Measurements from ENCODE around the gene ATP2A2.

DNA sequence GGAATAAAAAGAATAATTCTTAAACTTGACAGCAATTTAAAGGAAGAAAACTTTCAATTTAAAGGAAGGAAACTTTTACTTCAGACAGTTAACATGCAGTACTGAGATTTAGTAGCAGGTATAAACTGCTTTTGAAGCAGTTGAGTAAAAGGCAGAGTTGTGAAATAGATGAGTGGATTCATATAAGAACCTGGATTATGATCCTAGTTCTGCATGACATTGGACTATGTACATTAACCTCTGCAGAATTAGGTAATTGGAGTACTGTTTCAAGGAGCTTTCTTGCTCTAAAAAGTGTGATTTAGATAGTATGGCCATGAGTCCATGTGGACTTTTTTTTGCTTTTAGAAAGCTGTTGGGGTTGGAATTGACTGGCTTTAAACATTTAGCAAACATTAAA lies 29.7 kb downstream of the ATP2A2 start:
- TF ChIP-seq POLR2A (IDR thresholded peaks at IDR 0.05; ENCODE audit: low read depth, low read length): no peak
- TF ChIP-seq, protein P1, sequence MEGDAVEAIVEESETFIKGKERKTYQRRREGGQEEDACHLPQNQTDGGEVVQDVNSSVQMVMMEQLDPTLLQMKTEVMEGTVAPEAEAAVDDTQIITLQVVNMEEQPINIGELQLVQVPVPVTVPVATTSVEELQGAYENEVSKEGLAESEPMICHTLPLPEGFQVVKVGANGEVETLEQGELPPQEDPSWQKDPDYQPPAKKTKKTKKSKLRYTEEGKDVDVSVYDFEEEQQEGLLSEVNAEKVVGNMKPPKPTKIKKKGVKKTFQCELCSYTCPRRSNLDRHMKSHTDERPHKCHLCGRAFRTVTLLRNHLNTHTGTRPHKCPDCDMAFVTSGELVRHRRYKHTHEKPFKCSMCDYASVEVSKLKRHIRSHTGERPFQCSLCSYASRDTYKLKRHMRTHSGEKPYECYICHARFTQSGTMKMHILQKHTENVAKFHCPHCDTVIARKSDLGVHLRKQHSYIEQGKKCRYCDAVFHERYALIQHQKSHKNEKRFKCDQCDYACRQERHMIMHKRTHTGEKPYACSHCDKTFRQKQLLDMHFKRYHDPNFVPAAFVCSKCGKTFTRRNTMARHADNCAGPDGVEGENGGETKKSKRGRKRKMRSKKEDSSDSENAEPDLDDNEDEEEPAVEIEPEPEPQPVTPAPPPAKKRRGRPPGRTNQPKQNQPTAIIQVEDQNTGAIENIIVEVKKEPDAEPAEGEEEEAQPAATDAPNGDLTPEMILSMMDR (conservative IDR thresholded peaks at IDR 0.05; ENCODE audit: low read depth, low read length): no peak
- peak; percentile 57; the same call in 1 of the 2 replicates for TF ChIP-seq CEBPB (IDR thresholded peaks at IDR 0.05; ENCODE audit: low read depth, low read length)
- TF ChIP-seq MAFK (IDR thresholded peaks at IDR 0.05; ENCODE audit: low read depth, low read length): no peak
- TF ChIP-seq RAD21 (IDR thresholded peaks at IDR 0.05; ENCODE audit: low read length): no peak
- TF ChIP-seq MXI1 (IDR thresholded peaks at IDR 0.05; ENCODE audit: borderline replicate concordance, low read depth, low read length): no peak
- no peak for TF ChIP-seq CHD1 (IDR thresholded peaks at IDR 0.05; ENCODE audit: low read depth, low read length)
- TF ChIP-seq, protein P2, sequence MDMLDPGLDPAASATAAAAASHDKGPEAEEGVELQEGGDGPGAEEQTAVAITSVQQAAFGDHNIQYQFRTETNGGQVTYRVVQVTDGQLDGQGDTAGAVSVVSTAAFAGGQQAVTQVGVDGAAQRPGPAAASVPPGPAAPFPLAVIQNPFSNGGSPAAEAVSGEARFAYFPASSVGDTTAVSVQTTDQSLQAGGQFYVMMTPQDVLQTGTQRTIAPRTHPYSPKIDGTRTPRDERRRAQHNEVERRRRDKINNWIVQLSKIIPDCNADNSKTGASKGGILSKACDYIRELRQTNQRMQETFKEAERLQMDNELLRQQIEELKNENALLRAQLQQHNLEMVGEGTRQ (IDR thresholded peaks at IDR 0.05; ENCODE audit: low read depth, low read length): no peak
- TF ChIP-seq SMC3 (IDR thresholded peaks at IDR 0.05; ENCODE audit: low read depth, low read length): no peak
- no peak for TF ChIP-seq NFE2L2 (IDR thresholded peaks at IDR 0.05; ENCODE audit: low read depth, low read length)
- TF ChIP-seq MAZ (IDR thresholded peaks at IDR 0.05; ENCODE audit: borderline replicate concordance, low read depth, low read length): no peak
